Breast epithelium (tissue), 4 donors: ENCODE data around the gene ATP13A4. TPM values are rescaled to one million over a fixed set of nuclear protein-coding genes. Genes with fewer than 3 reads are reported as not detected.
A peak's percentile ranks its signal among the peaks of the same experiment; 100 is the strongest.

Source experiments
- DNase-seq, 2 donors: peaks; one replicate each; pipeline ENCODE4 v3.0.0-alpha.2; 2019; ENCODE audit warnings: low spot score in 2 of 2
- H3K27ac ChIP-seq, 2 donors: fragments of 200-600 bp; sonication (generic) in 1 of 2; one replicate each; pipeline ENCODE4 v1.5.1; 2016 to 2019; ENCODE audit warnings: mild to moderate bottlenecking in 1 of 2
- H3K27me3 ChIP-seq, 2 donors: fragments of 200-600 bp; sonication (generic) in 1 of 2; one replicate each; pipeline versions ENCODE4 v1.5.1 to v1.6.0; 2017 to 2019; ENCODE audit warnings: control low read depth in 1 of 2, mild to moderate bottlenecking in 1 of 2
- H3K36me3 ChIP-seq: fragments of 200-600 bp; one replicate; pipeline ENCODE4 v1.5.1; 2019
- H3K4me1 ChIP-seq, 2 donors: fragments of 200-600 bp; sonication (generic); one replicate each; pipeline ENCODE4 v1.5.1; 2016 to 2019; ENCODE audit warnings: control low read depth in 1 of 2
- H3K4me3 ChIP-seq, 3 donors: fragments of 200-600 bp; sonication (generic); 1 replicate in 2 of 3; 2 replicates in 1 of 3; pipeline ENCODE4 v1.5.1; 2016 to 2019; ENCODE audit warnings: mild to moderate bottlenecking in 3 of 3, moderate library complexity in 2 of 3
- H3K9me3 ChIP-seq, 2 donors: fragments of 200-600 bp; sonication (generic) in 1 of 2; one replicate each; pipeline ENCODE4 v1.5.1; 2016 to 2019; ENCODE audit warnings: control low read depth in 1 of 2
- CTCF ChIP-seq, 3 donors: fragments of 450-650 bp; IDR thresholded peaks; one replicate each; pipeline ENCODE4 v1.5.1; 2016 to 2017; ENCODE audit warnings: antibody characterized with exemption in 3 of 3, mild to moderate bottlenecking in 3 of 3, moderate library complexity in 3 of 3
- POLR2A ChIP-seq: fragments of 450-650 bp; IDR thresholded peaks from one replicate; pipeline ENCODE4 v1.6.1; 2016; ENCODE audit warnings: antibody characterized with exemption, mild to moderate bottlenecking, moderate library complexity
- POLR2AphosphoS5 ChIP-seq, 3 donors: sonication (generic); formaldehyde crosslinking; IDR thresholded peaks; one replicate each; pipeline ENCODE4 v1.6.1; 2017; ENCODE audit warnings: antibody characterized with exemption in 3 of 3
- intact Hi-C: fragments of 100-400 bp; cut with DNase I; formaldehyde crosslinking; loops from one replicate; pipeline ENCODE4 v1.15.1; 2023; ENCODE audit warnings: low total_unique reads
- total RNA-seq, 3 donors: library from RNA; depleted of rRNA; stranded (reverse); fragments of >200 nt; gene quantifications; one replicate each; pipeline ENCODE4 v1.1.0, GENCODE V29; 2016

The ATP13A4 gene
- total RNA-seq, 3 donors from 2014 or later = 0.64 to 36.6 (median 6.2) TPM

DNA sequence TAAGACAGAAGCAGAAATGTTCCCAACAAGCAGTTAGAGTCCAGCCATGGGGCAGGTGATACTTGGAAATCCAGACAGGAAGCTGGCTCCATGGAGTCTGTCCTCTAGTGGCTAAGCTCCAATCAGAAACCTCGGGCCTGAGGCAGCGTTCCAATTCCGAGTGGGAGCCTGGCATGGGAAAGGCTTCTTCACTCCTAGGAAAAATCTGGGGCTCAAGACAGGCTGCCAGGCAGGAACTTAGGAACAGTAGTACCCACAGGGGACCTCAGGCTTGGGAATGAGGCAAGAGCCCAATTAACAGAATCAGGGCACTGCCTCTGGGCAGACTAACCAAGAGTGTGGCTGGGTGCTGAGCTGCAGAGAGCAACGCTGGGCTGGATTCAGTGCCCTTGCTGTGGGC lies 6.2 kb upstream of the ATP13A4 start:
- peak overlapping the region; percentile 4 to 29 for H3K27ac ChIP-seq
- no peaks in the 10 kb centered on the region for H3K36me3 ChIP-seq
- peak in 1 of 2 donors; percentile 48 for DNase-seq
- H3K4me3 ChIP-seq = no peak overlapping the region
- TF ChIP-seq POLR2AphosphoS5 (IDR thresholded peaks at IDR 0.05) (no peak), CTCF (IDR thresholded peaks at IDR 0.05) (no peak), POLR2A (no peak)
- no peaks in the 10 kb centered on the region for H3K4me1 ChIP-seq
- no peaks in the 10 kb centered on the region for H3K27me3 ChIP-seq
- no peaks in the 10 kb centered on the region for H3K9me3 ChIP-seq
- intact Hi-C loops = no loop called here

DNA sequence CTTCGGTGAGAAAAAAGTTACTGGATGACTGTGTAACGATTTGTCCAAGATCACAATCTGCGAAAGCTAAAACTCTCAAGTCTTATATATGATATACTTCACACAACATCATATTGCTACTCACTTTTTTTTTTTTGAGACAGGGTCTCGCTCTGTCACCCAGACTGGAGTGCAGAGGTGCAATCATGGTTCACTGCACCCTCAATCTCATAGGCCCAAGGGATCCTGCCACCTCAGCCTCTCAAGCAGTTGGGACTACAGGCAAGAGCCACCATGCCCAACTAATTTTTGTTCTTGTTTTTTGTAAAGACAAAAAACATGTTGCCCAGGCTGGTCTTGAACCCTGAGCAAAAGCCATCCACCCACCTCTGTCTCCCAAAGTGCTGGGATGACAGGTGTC lies 5.4 kb upstream of the ATP13A4 start:
- Histone ChIP-seq H3K27ac (no peak overlapping the region), H3K4me3 (no peak overlapping the region), H3K9me3 (no peaks in the 10 kb centered on the region), H3K4me1 (no peaks in the 10 kb centered on the region), H3K27me3 (no peaks in the 10 kb centered on the region), H3K36me3 (no peaks in the 10 kb centered on the region)
- TF ChIP-seq POLR2A (no peak), POLR2AphosphoS5 (IDR thresholded peaks at IDR 0.05) (no peak), CTCF (IDR thresholded peaks at IDR 0.05) (no peak)
- intact Hi-C loops = no loop called here
- no peak for DNase-seq

- Histone ChIP-seq H3K27ac (no peak overlapping the region), H3K9me3 (no peaks in the 10 kb centered on the region), H3K4me3 (no peak overlapping the region), H3K36me3 (no peaks in the 10 kb centered on the region), H3K27me3 (no peaks in the 10 kb centered on the region), H3K4me1 (no peaks in the 10 kb centered on the region)
- TF ChIP-seq POLR2A = no peak
- no peak for TF ChIP-seq CTCF (IDR thresholded peaks at IDR 0.05)
- no peak for TF ChIP-seq POLR2AphosphoS5 (IDR thresholded peaks at IDR 0.05)
- intact Hi-C loops = no loop called here
- DNase-seq = no peak
These were observed 4.4 kb upstream of the ATP13A4 start for GRCh38 chr3:193559100-193559499.

GRCh38 chr3:193556841-193557240 lies 2.1 kb upstream of the ATP13A4 start:
- H3K9me3 ChIP-seq = no peaks in the 10 kb centered on the region
- no peak for DNase-seq
- no peaks in the 10 kb centered on the region for H3K4me1 ChIP-seq
- intact Hi-C loops = no loop called here
- no peak overlapping the region for H3K4me3 ChIP-seq
- no peaks in the 10 kb centered on the region for H3K36me3 ChIP-seq
- H3K27ac ChIP-seq = no peak overlapping the region
- TF ChIP-seq CTCF (IDR thresholded peaks at IDR 0.05) = no peak
- no peak for TF ChIP-seq POLR2A
- TF ChIP-seq POLR2AphosphoS5 (IDR thresholded peaks at IDR 0.05) = no peak
- no peaks in the 10 kb centered on the region for H3K27me3 ChIP-seq

DNA sequence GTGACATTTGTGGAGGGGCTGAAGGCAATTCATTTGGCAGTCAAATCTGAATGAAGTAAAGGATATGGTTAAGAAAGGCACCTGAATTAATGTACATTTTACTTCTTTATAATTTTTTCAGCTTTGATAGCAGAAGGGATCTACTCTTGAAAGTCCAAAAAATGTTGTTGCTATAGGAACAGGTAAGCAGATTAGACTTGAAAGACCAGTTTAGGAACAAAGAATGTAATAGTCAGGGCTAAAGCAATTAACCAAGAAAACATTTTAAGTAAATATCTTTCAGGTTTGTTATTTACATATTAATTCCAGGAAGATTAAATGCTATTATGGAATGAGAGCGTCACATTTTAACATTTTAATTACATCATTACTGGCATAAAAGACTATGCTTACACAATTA lies 1.1 kb downstream of the ATP13A4 start:
- no peaks in the 10 kb centered on the region for H3K36me3 ChIP-seq
- H3K9me3 ChIP-seq = no peaks in the 10 kb centered on the region
- H3K27me3 ChIP-seq = no peaks in the 10 kb centered on the region
- H3K4me1 ChIP-seq = no peaks in the 10 kb centered on the region
- TF ChIP-seq POLR2A = no peak
- no peak for TF ChIP-seq POLR2AphosphoS5 (IDR thresholded peaks at IDR 0.05)
- TF ChIP-seq CTCF (IDR thresholded peaks at IDR 0.05) = no peak
- intact Hi-C loops = no loop called here
- no peak for DNase-seq
- no peak overlapping the region for H3K4me3 ChIP-seq
- peak overlapping the region in 1 of 2 donors; percentile 26 for H3K27ac ChIP-seq
